NCI-H2227 treated with DMSO at 0.1 percent for 48 hours (cell line): Measurements from ENCODE around the gene SLC35F4.
"Not testable (repeated sequence)": the region's sequence is repeated elsewhere in the genome, so short reads cannot be mapped to it uniquely, and the experiment has no call there.

Source experiments
- DNase-seq: peaks from one replicate; lab custom pipeline; 2025; lab: John Stamatoyannopoulos, UW

SLC35F4 gene

GRCh38 chr14:57865403-57866198 lies at the start of gene SLC35F4:
SLC35F4 (minus strand) TSS chr14:57866092.
- no peak for DNase-seq

GRCh38 chr14:57909626-57910025 lies 43.7 kb upstream of the SLC35F4 start:
- no peak for DNase-seq

DNA sequence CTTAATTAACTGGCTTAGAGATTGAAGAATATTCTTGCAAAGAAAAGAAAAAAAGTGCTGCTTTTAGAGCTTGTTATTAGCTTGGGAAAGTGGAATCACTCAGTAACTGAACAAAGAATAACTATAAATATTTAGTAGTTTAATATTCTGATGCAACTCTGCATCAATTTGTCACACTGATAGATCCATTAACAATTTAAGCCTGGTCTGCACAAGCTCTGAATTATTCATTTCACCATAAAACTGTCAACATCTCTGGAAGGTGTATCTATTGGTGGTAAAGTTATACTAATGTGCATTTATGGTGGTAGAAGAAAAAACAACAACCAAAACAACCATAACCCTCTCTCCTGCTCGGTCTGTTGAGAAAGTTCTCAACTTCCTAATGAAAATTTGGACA lies 38.1 kb upstream of the SLC35F4 start:
- no peak for DNase-seq

GRCh38 chr14:57898837-57899572 lies 33.1 kb upstream of the SLC35F4 start:
- DNase-seq = no peak

GRCh38 chr14:57897144-57897748 lies 31.4 kb upstream of the SLC35F4 start:
- DNase-seq = peak; percentile 21

- no peak for DNase-seq
Measured at GRCh38 chr14:57889245-57889644, 23.4 kb upstream of the SLC35F4 start.

GRCh38 chr14:57884175-57884574 lies 18.3 kb upstream of the SLC35F4 start:
- no peak for DNase-seq

DNA sequence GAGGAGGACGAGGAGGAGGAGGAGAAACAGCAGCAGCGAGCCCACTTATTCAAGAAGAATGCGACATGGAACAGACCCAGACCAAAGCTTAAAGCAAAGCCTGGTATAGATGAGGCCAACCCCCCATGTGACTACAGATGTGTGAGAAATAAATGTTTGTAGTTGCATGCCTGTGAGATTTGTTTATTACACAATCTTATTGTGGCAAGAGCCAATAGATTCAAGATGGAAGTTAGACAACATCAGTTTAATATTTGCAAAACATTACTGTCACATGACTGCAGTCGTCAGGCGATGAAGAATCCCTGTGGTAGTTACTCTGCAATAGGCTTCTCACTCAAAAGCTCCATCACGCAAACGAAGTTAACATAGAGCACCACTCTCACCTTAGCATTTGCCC lies 17.2 kb upstream of the SLC35F4 start:
- no peak for DNase-seq

GRCh38 chr14:57879516-57879915 lies 13.6 kb upstream of the SLC35F4 start:
- DNase-seq = no peak

DNA sequence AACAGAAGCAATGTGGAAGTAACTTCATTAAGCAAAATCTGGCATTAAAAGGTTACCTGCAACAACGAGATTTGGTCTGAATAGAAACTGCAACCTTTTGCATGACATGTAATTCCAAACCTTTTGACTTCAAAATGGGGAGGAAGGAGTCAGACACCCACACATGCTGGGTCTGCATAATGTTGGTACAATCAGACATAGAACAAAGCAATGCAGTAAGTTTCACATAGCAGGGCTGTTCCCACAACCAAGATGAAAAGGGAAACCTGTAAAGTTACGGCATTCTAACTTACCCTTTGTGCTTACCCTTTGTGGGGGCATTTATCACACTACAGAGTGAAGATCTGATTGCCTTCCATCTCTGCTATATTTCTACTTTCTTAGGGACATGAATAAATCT lies 10.1 kb upstream of the SLC35F4 start:
- no peak for DNase-seq

- DNase-seq = no peak
Measured at GRCh38 chr14:57875296-57875695, 9.4 kb upstream of the SLC35F4 start.

- no peak for DNase-seq
Measured at GRCh38 chr14:57871459-57872080, 5.7 kb upstream of the SLC35F4 start.

GRCh38 chr14:57870686-57871457 lies 5.0 kb upstream of the SLC35F4 start:
- no peak for DNase-seq

GRCh38 chr14:57869617-57870016 lies 3.7 kb upstream of the SLC35F4 start:
- DNase-seq = no peak

GRCh38 chr14:57866199-57866705 lies 360 bp upstream of the SLC35F4 start:
- no peak for DNase-seq

- no peak for DNase-seq
Measured at GRCh38 chr14:57865066-57865402, 858 bp downstream of the SLC35F4 start.

DNA sequence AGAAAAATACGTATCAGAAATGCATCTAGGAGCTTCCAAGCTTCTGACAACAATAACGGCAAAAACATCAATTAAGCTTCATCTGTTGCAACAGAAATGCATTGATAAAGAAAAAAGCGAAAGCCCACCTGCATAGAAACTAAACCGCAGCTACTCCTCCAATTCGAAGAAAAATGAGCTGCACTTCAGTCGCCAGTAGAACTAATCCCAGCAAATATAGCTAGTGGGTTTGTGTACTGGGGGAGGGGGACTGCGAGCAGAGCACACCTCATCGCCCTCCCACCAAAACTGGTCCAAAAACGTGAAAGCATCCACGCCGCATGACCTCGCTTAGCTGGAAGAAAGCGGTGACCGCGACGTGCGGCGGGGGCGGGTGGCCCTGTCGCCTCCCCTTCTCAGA lies 1.2 kb downstream of the SLC35F4 start:
- no peak for DNase-seq

GRCh38 chr14:57863471-57863870 lies 2.4 kb downstream of the SLC35F4 start:
- DNase-seq = no peak

DNA sequence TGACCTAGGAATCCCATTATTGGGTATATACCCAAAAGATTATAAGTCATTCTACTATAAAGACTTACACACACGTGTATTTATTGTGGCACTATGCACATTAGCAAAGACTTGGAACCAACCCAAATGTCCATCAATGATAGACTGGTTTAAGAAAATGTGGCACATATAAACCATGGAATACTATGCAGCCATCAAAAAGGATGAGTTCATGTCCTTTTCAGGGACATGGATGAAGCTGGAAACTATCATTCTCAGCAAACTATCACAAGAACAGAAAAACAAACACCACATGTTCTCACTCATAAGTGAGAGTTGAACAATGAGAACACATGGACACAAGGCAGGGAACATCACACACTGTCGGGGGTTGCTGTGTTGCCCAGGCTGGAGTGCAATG lies 10.2 kb downstream of the SLC35F4 start:
- DNase-seq = not testable (repeated sequence)

- no peak for DNase-seq
Measured at GRCh38 chr14:57854571-57854970, 11.3 kb downstream of the SLC35F4 start.

DNA sequence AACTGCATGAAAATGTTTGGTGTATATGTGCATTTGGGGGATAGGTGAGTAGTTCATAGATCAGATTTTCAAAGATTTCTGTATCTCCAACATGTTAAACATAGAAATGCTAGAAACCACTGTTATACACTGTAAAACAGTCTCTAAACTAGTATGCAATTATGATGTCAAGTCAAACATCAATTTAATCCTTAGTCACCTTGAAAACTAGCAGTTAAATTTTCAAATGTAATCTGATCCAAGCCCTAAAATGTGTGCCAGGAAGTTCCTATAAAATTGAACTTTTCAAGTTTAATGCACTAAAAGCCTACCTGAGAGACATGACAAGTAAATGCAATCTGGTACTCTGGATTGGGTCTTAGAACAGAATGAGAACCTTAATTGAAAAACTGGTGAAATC lies 14.5 kb downstream of the SLC35F4 start:
- no peak for DNase-seq

DNA sequence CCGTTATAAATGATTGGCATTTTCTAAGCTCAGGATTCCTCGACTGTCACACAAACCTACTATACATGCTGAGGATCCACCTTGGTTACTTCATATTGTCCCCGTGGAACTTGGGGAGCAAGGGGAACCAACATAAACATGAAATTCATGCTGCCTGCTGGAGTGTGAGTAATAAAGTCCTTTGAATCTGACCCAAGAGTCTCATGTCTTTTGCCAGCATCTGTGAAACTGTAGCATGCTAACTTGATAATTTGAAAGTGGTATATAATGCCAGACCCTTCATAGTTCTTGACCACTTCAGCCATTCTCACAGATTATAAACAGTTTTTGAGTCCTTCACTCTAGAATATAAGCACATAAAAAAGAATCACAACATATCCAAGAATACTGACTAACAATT lies 17.1 kb downstream of the SLC35F4 start:
- DNase-seq = no peak
